Activated naive CD4-positive, alpha-beta T cell treated with anti-CD3 and anti-CD28 coated beads, Interleukin-2, amount 50 U/mL, for 72 hours (primary cell): Measurements from ENCODE around the gene PTPN5. TPM values are rescaled to one million over a fixed set of nuclear protein-coding genes. Genes with fewer than 3 reads are reported as not detected.

Experiments used
- ATAC-seq, 2 donors: fragments of 150-1000 bp; cut with Tn5 transposase; 2 replicates each; pipeline ENCODE4 v1.10.0; 2021; ENCODE audit warnings: mild to moderate bottlenecking in 2 of 2, moderate library complexity in 2 of 2
- DNase-seq, 2 donors: peaks; one replicate each; pipeline ENCODE4 v3.0.0; 2021 to 2022; ENCODE audit warnings: low spot score in 2 of 2
- H3K27ac Mint-ChIP-seq, 2 donors: one replicate each; pipeline ENCODE4 v1.8.0; 2022; ENCODE audit warnings: mild to moderate bottlenecking in 2 of 2, mixed read lengths in 2 of 2
- H3K36me3 Mint-ChIP-seq, 2 donors: one replicate each; pipeline ENCODE4 v1.8.0; 2022; ENCODE audit warnings: mixed read lengths in 2 of 2
- H3K9me3 Mint-ChIP-seq, 2 donors: one replicate each; pipeline ENCODE4 v1.8.0; 2022; ENCODE audit warnings: mixed read lengths in 2 of 2
- total RNA-seq, 2 donors: library from RNA; stranded (reverse); gene quantifications; one replicate each; pipeline ENCODE4 v1.2.3, GENCODE V29; 2022

Gene PTPN5
- total RNA-seq, 2 donors from 2014 or later = not detected

- Mint-ChIP-seq H3K27ac (peak overlapping the region; percentile 23 to 94), H3K9me3 (no peaks in the 10 kb centered on the region), H3K36me3 (no peaks in the 10 kb centered on the region)
- ATAC-seq (peak; percentile 63 to 72), DNase-seq (peak in 1 of 2 donors; percentile 35)
Observed at GRCh38 chr11:18706330-18707243, 85.0 kb downstream of the PTPN5 start.

GRCh38 chr11:18705651-18706281 is 85.8 kb downstream of the PTPN5 start:
- ATAC-seq (peak; percentile 53 to 62), DNase-seq (no peak)
- Mint-ChIP-seq H3K9me3 (no peaks in the 10 kb centered on the region), H3K27ac (no peak overlapping the region), H3K36me3 (no peaks in the 10 kb centered on the region)

- ATAC-seq (no peak), DNase-seq (no peak)
- Mint-ChIP-seq H3K9me3 (no peaks in the 10 kb centered on the region), H3K36me3 (no peaks in the 10 kb centered on the region), H3K27ac (no peak overlapping the region)
Observed at GRCh38 chr11:18704698-18705097, 86.9 kb downstream of the PTPN5 start.

- DNase-seq = no peak
- no peak for ATAC-seq
- H3K36me3 Mint-ChIP-seq = no peaks in the 10 kb centered on the region
- H3K9me3 Mint-ChIP-seq = no peaks in the 10 kb centered on the region
- H3K27ac Mint-ChIP-seq = no peak overlapping the region
Observed at GRCh38 chr11:18704045-18704645, 87.5 kb downstream of the PTPN5 start.

- no peak overlapping the region for H3K27ac Mint-ChIP-seq
- no peak for ATAC-seq
- no peak for DNase-seq
- no peaks in the 10 kb centered on the region for H3K9me3 Mint-ChIP-seq
- H3K36me3 Mint-ChIP-seq = no peaks in the 10 kb centered on the region
Observed at GRCh38 chr11:18703001-18703763, 88.4 kb downstream of the PTPN5 start.

GRCh38 chr11:18701614-18702216 is 89.9 kb downstream of the PTPN5 start:
- no peaks in the 10 kb centered on the region for H3K9me3 Mint-ChIP-seq
- ATAC-seq (no peak), DNase-seq (no peak)
- no peaks in the 10 kb centered on the region for H3K36me3 Mint-ChIP-seq
- H3K27ac Mint-ChIP-seq = no peak overlapping the region

GRCh38 chr11:18700872-18701271 is 90.7 kb downstream of the PTPN5 start:
- H3K9me3 Mint-ChIP-seq = no peaks in the 10 kb centered on the region
- ATAC-seq = no peak

GRCh38 chr11:18700375-18700774 is 91.2 kb downstream of the PTPN5 start:
- Mint-ChIP-seq H3K27ac (no peak overlapping the region), H3K36me3 (no peaks in the 10 kb centered on the region), H3K9me3 (no peaks in the 10 kb centered on the region)
- DNase-seq = no peak
- no peak for ATAC-seq

More at GRCh38 chr11:18700872-18701271, 90.7 kb downstream of the PTPN5 start:
- Mint-ChIP-seq H3K27ac (no peak overlapping the region), H3K36me3 (no peaks in the 10 kb centered on the region)
- no peak for DNase-seq

GRCh38 chr11:18699848-18700261 is 91.7 kb downstream of the PTPN5 start:
- DNase-seq (no peak), ATAC-seq (no peak)
- Mint-ChIP-seq H3K9me3 (no peaks in the 10 kb centered on the region), H3K27ac (peak overlapping the region; percentile 19 to 71), H3K36me3 (no peaks in the 10 kb centered on the region)

GRCh38 chr11:18699269-18699596 is 92.4 kb downstream of the PTPN5 start:
- peak overlapping the region in 1 of 2 donors; percentile 71 for H3K27ac Mint-ChIP-seq
- ATAC-seq (no peak), DNase-seq (no peak)
- H3K36me3 Mint-ChIP-seq = no peaks in the 10 kb centered on the region
- H3K9me3 Mint-ChIP-seq = no peaks in the 10 kb centered on the region

GRCh38 chr11:18698341-18699268 is 93.0 kb downstream of the PTPN5 start, which contains the start of gene TMEM86A:
TSS of gene TMEM86A (plus strand) at chr11:18698779. CDS start at chr11:18698887, 108 bp downstream.
- H3K27ac Mint-ChIP-seq = peak within 1 kb of the TSS; percentile 71 to 80
- no peaks in the 10 kb centered on the region for H3K36me3 Mint-ChIP-seq
- no peaks in the 10 kb centered on the region for H3K9me3 Mint-ChIP-seq
- DNase-seq (peak; percentile 88 to 89), ATAC-seq (peak; percentile 96 to 97)

- ATAC-seq (no peak), DNase-seq (no peak)
- no peaks in the 10 kb centered on the region for H3K9me3 Mint-ChIP-seq
- H3K27ac Mint-ChIP-seq = no peak overlapping the region
- no peaks in the 10 kb centered on the region for H3K36me3 Mint-ChIP-seq
Observed at GRCh38 chr11:18697576-18697975, 94.0 kb downstream of the PTPN5 start.

GRCh38 chr11:18696638-18697225 is 94.9 kb downstream of the PTPN5 start:
- Mint-ChIP-seq H3K9me3 (no peaks in the 10 kb centered on the region), H3K36me3 (no peaks in the 10 kb centered on the region), H3K27ac (no peak overlapping the region)
- no peak for ATAC-seq
- no peak for DNase-seq

- Mint-ChIP-seq H3K9me3 (no peaks in the 10 kb centered on the region), H3K27ac (no peak overlapping the region), H3K36me3 (no peaks in the 10 kb centered on the region)
- no peak for DNase-seq
- ATAC-seq = no peak
Observed at GRCh38 chr11:18692941-18693760, 98.4 kb downstream of the PTPN5 start.
